HepG2 (cell line): ENCODE results near the gene PGM5. TPM values are rescaled to one million over a fixed set of nuclear protein-coding genes. Genes with fewer than 3 reads are reported as not detected.

ENCODE experiments used
- ATAC-seq: fragments of 200-7000 bp; cut with Tn5 transposase; 3 replicates; pipeline ENCODE4 v1.9.1; 2020; ENCODE audit warnings: mild to moderate bottlenecking, moderate library complexity
- BruUV-seq: library from RNA; stranded (reverse); fragments of 400-500 nt; replicated peaks from 2 replicates; lab custom pipeline; 2021; lab: Mats Ljungman, UMichigan
- CTCF ChIA-PET: fragments of 300-600 bp; formaldehyde crosslinking; extraction: SDS; loops from one replicate; lab custom pipeline; 2021; ENCODE audit warnings: low total read pairs, inconsistent platforms, low intra/inter-chr PET ratio; lab: Yijun Ruan, JAX
- POLR2A ChIA-PET: fragments of 350-600 bp; sonication (Branson Sonifier 250); formaldehyde crosslinking; loops from one replicate; lab custom pipeline; 2020; ENCODE audit warnings: antibody characterized with exemption, inconsistent platforms; lab: Yijun Ruan, JAX
- DNase-seq: peaks from one replicate; pipeline ENCODE4 v3.0.0-alpha.2; 2015; ENCODE audit warnings: low spot score
- FAIRE-seq: peaks from 3 replicates; lab custom pipeline; 2011; peaks lifted over from hg19 to GRCh38; lab: Jason Lieb, UNC
- H2AFZ ChIP-seq: one replicate; pipeline ENCODE4 v1.6.1; 2011; ENCODE audit warnings: low read length, inconsistent platforms
- H3K27ac ChIP-seq: fragments of 300-600 bp; 3 replicates; pipeline ENCODE4 v1.8.0; 2011; ENCODE audit warnings: mixed run types, mild to moderate bottlenecking, mixed read lengths, low read length, inconsistent platforms; ENCODE audit not compliant: insufficient read depth; ENCODE audit errors: extremely low read length
- H3K27me3 ChIP-seq, 2 experiments: fragments of 200-600 bp in 1 of 2; 2 replicates in 1 of 2; 3 replicates in 1 of 2; pipeline versions ENCODE4 v1.6.0 to v1.8.0; 2011; ENCODE audit warnings: low read length in 2 of 2, mild to moderate bottlenecking in 2 of 2, moderate library complexity in 2 of 2, inconsistent platforms in 1 of 2; ENCODE audit not compliant: insufficient read depth in 2 of 2, control insufficient read depth in 1 of 2
- H3K36me3 ChIP-seq, 2 experiments: fragments of 200-600 bp in 1 of 2; replicated peaks in 1 of 2; 2 replicates in 1 of 2; 3 replicates in 1 of 2; pipeline versions ENCODE4 v1.5.1 to v1.8.0; 2011; ENCODE audit warnings: low read length in 2 of 2, inconsistent platforms in 1 of 2; ENCODE audit not compliant: insufficient read depth in 2 of 2, control insufficient read depth in 1 of 2
- H3K4me1 ChIP-seq: 2 replicates; pipeline ENCODE4 v1.5.1; 2012; ENCODE audit warnings: low read length, inconsistent platforms; ENCODE audit not compliant: insufficient read depth
- H3K4me2 ChIP-seq: 2 replicates; pipeline ENCODE4 v1.6.0; 2011; ENCODE audit warnings: low read depth, low read length, inconsistent platforms
- H3K4me3 ChIP-seq, 3 experiments: fragments of 200-600 bp in 1 of 3; sonication (generic), shearing (Covaris generic) in 1 of 3; replicated peaks in 1 of 3; 2 replicates each; pipeline ENCODE4 v1.5.1; 2011 to 2016; ENCODE audit warnings: low read length in 3 of 3, inconsistent platforms in 2 of 3, low read depth in 2 of 3, mild to moderate bottlenecking in 2 of 3, control low read depth in 1 of 3, mixed read lengths in 1 of 3; ENCODE audit not compliant: insufficient read depth in 1 of 3
- H3K79me2 ChIP-seq: one replicate; pipeline ENCODE4 v1.6.1; 2011; ENCODE audit warnings: low read length, inconsistent platforms; ENCODE audit not compliant: insufficient read depth
- H3K9ac ChIP-seq: 2 replicates; pipeline ENCODE4 v1.6.0; 2011; ENCODE audit warnings: mild to moderate bottlenecking, low read depth, low read length, inconsistent platforms; ENCODE audit not compliant: insufficient read depth
- H3K9me3 ChIP-seq: 2 replicates; pipeline ENCODE4 v1.5.1; 2012; ENCODE audit warnings: mild to moderate bottlenecking, low read length
- H4K20me1 ChIP-seq: 2 replicates; pipeline ENCODE4 v1.6.0; 2011; ENCODE audit warnings: inconsistent platforms, mild to moderate bottlenecking, low read length, moderate library complexity; ENCODE audit not compliant: insufficient read depth
- CHD4 ChIP-seq: fragments of 200-600 bp; sonication (generic); IDR thresholded peaks from 2 replicates; pipeline ENCODE4 v1.7.0; 2017; ENCODE audit warnings: mild to moderate bottlenecking, low read length, borderline replicate concordance
- EP300 ChIP-seq, 3 experiments: sonication (generic) in 1 of 3; formaldehyde crosslinking in 1 of 3; IDR thresholded peaks; 2 replicates each; pipeline versions ENCODE4 v1.5.1 to v1.6.1; 2011 to 2020; ENCODE audit warnings: low read depth in 2 of 3, low read length in 2 of 3, borderline replicate concordance in 1 of 3, improper control_type of control experiment in 1 of 3, mild to moderate bottlenecking in 1 of 3, missing genetic modification reagents in 1 of 3, moderate library complexity in 1 of 3
- FOXA3 ChIP-seq: IDR thresholded peaks from 2 replicates; pipeline ENCODE4 v1.6.1; 2016; ENCODE audit warnings: missing genetic modification reagents, missing compliant biosample characterization
- KLF13 ChIP-seq: sonication (generic); formaldehyde crosslinking; IDR thresholded peaks from 2 replicates; pipeline ENCODE4 v1.4.0; 2020; ENCODE audit warnings: mild to moderate bottlenecking, missing genetic modification reagents
- MAZ ChIP-seq, 2 experiments: sonication (generic) in 1 of 2; formaldehyde crosslinking in 1 of 2; IDR thresholded peaks; 2 replicates each; pipeline versions ENCODE4 v1.5.0 to v1.6.1; 2012 to 2020; ENCODE audit warnings: low read depth in 2 of 2, mild to moderate bottlenecking in 2 of 2, borderline replicate concordance in 1 of 2, improper control_type of control experiment in 1 of 2, low read length in 1 of 2, missing genetic modification reagents in 1 of 2, moderate library complexity in 1 of 2
- RFX3 ChIP-seq: IDR thresholded peaks from 2 replicates; pipeline ENCODE4 v1.6.1; 2016; ENCODE audit warnings: missing biosample characterization, missing genetic modification reagents
- SNRNP70 ChIP-seq: fragments of 200-400 bp; formaldehyde crosslinking; IDR thresholded peaks from 2 replicates; pipeline ENCODE4 v1.6.1; 2017; ENCODE audit warnings: mild to moderate bottlenecking, low read depth, low read length, moderate library complexity
- ZEB1 ChIP-seq: IDR thresholded peaks from 2 replicates; pipeline ENCODE4 v1.6.1; 2012; ENCODE audit warnings: mild to moderate bottlenecking, low read depth, inconsistent platforms; ENCODE audit not compliant: insufficient replicate concordance
- ZFP37 ChIP-seq: sonication (generic); formaldehyde crosslinking; IDR thresholded peaks from 2 replicates; pipeline ENCODE4 v1.4.0; 2020; ENCODE audit warnings: missing genetic modification reagents, borderline replicate concordance
- ZFY ChIP-seq: sonication (generic); formaldehyde crosslinking; IDR thresholded peaks from 2 replicates; pipeline ENCODE4 v1.4.0; 2020; ENCODE audit warnings: missing genetic modification reagents
- ZNF256 ChIP-seq: sonication (generic); formaldehyde crosslinking; conservative IDR thresholded peaks from 2 replicates; pipeline ENCODE4 v1.4.0; 2020; ENCODE audit warnings: missing genetic modification reagents
- WGBS: methylation state at CpG from one replicate; pipeline ENCODE4 v1.1.6; 2017; ENCODE audit warnings: low lambda C conversion rate; 5-methylcytosine and 5-hydroxymethylcytosine counted together
- in situ Hi-C: cut with HindIII; loops from 2 replicates; pipeline ENCODE4 v1.10.0; 2017; ENCODE audit warnings: low pct_unique_long_range_greater_than_20kb; ENCODE audit not compliant: extremely low pct_ligation_motif_present
- intact Hi-C: fragments of 100-400 bp; cut with micrococcal nuclease; formaldehyde crosslinking; loops from one replicate; pipeline ENCODE4 v1.10.0; 2022; ENCODE audit not compliant: unreplicated experiment
- polyA plus RNA-seq, 8 experiments: library from polyadenylated mRNA; depleted of rRNA in 3 of 8; stranded (reverse) in 7 of 8; unstranded in 1 of 8; fragments of >200 nt; fragmentation: Illumina TruSeq in 4 of 8; extraction: Trizol in 4 of 8; gene quantifications; 2 replicates each; pipeline versions ENCODE4 v1.2.1 to v1.2.3, GENCODE V29; 2011 to 2016; ENCODE audit warnings: low read depth in 4 of 8, missing spikeins in 1 of 8, mixed read lengths in 1 of 8; ENCODE audit not compliant: insufficient read depth in 1 of 8
- total RNA-seq, 5 experiments: library from RNA; depleted of rRNA; stranded (reverse); fragments of >200 nt; fragmentation: Illumina TruSeq; extraction: Trizol; gene quantifications; 2 replicates each; pipeline ENCODE4 v1.2.3, GENCODE V29; 2016; ENCODE audit warnings: low read depth in 1 of 5
- TF ChIP-seq, protein P1 (sequence below): sonication (generic); formaldehyde crosslinking; IDR thresholded peaks from 2 replicates; pipeline ENCODE4 v1.4.0; 2020; ENCODE audit warnings: missing genetic modification reagents
- TF ChIP-seq, protein P2 (sequence below): sonication (generic); formaldehyde crosslinking; conservative IDR thresholded peaks from 2 replicates; pipeline ENCODE4 v1.4.0; 2020; ENCODE audit warnings: missing genetic modification reagents

The PGM5 gene
- total and polyA plus RNA-seq, 2 of the 13 experiments (the other 11 are each of a cell fraction or from before 2014, with no cell fraction given), result not detected

DNA sequence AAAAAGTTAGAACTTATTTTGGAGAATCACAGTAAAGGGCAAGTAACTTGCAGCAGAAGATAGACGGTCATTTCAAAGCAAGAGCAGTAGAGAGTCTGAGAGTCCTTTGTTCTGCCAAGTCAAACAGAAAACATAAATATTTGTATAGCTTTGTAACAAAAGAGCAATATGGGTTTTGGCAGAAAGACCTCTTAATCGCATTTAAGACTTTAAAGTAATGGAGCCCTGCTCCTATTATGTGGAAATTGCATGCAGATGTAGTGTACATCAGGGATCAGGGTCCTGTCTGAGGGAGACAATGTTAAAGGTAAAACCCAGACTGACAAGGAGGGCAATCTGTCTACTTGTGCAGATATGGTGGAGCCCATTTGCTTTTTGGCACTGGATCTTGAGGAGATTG, 87.2 kb downstream of the PGM5 start:
- Histone ChIP-seq H4K20me1 (no peaks in the 10 kb centered on the region), H3K27ac (no peak overlapping the region), H3K9ac (no peak overlapping the region), H3K9me3 (peaks cover 11% of the 10 kb centered on the region), H2AFZ (no peak overlapping the region), H3K4me2 (no peak overlapping the region), H3K79me2 (no peaks in the 10 kb centered on the region), H3K4me3 (no peak overlapping the region), H3K4me1 (no peaks in the 10 kb centered on the region), H3K27me3 (0 out of 5 replicates have a peak, but pooled peaks cover 0 to 3% of the 10 kb centered on the region in 2 experiments), H3K36me3 (no peaks in the 10 kb centered on the region)
- intact Hi-C loops, result no loop called here
- BruUV-seq, result no TSS peak
- no peak for DNase-seq
- ChIA-PET POLR2A (no interaction called here), CTCF (no interaction called here)
- no peak for FAIRE-seq
- no peak for ATAC-seq
- 4% methylated on average over 2 of the region's 2 CpGs for WGBS
- in situ Hi-C loops, result no loop called here
- TF ChIP-seq, protein P1, sequence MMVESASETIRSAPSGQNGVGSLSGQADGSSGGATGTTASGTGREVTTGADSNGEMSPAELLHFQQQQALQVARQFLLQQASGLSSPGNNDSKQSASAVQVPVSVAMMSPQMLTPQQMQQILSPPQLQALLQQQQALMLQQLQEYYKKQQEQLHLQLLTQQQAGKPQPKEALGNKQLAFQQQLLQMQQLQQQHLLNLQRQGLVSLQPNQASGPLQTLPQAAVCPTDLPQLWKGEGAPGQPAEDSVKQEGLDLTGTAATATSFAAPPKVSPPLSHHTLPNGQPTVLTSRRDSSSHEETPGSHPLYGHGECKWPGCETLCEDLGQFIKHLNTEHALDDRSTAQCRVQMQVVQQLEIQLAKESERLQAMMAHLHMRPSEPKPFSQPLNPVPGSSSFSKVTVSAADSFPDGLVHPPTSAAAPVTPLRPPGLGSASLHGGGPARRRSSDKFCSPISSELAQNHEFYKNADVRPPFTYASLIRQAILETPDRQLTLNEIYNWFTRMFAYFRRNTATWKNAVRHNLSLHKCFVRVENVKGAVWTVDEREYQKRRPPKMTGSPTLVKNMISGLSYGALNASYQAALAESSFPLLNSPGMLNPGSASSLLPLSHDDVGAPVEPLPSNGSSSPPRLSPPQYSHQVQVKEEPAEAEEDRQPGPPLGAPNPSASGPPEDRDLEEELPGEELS (CRISPR knock-in tag), result no peak
- no peak for TF ChIP-seq KLF13
- TF ChIP-seq FOXA3, result no peak
- TF ChIP-seq ZFP37 (CRISPR knock-in tag), result no peak
- TF ChIP-seq ZFY (CRISPR knock-in tag), result no peak
- TF ChIP-seq ZNF256, result no peak
- no peak for TF ChIP-seq SNRNP70
- no peak for TF ChIP-seq CHD4
- no peak for TF ChIP-seq ZEB1
- TF ChIP-seq EP300 (IDR thresholded peaks at IDR 0.05; ENCODE audit: low read depth in 2 of 2, low read length in 2 of 2), result no peak
- no peak for TF ChIP-seq EP300 (CRISPR knock-in tag; IDR thresholded peaks at IDR 0.05; ENCODE audit: borderline replicate concordance)
- no peak for TF ChIP-seq RFX3 (CRISPR knock-in tag)
- TF ChIP-seq MAZ (IDR thresholded peaks at IDR 0.05; ENCODE audit: borderline replicate concordance, low read depth, low read length), result no peak
- no peak for TF ChIP-seq MAZ (CRISPR knock-in tag; IDR thresholded peaks at IDR 0.05; ENCODE audit: low read depth)
- TF ChIP-seq, protein P2, sequence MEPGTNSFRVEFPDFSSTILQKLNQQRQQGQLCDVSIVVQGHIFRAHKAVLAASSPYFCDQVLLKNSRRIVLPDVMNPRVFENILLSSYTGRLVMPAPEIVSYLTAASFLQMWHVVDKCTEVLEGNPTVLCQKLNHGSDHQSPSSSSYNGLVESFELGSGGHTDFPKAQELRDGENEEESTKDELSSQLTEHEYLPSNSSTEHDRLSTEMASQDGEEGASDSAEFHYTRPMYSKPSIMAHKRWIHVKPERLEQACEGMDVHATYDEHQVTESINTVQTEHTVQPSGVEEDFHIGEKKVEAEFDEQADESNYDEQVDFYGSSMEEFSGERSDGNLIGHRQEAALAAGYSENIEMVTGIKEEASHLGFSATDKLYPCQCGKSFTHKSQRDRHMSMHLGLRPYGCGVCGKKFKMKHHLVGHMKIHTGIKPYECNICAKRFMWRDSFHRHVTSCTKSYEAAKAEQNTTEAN (CRISPR knock-in tag), result no peak
